CD4-positive, alpha-beta T cell treated with Interleukin-21 for 1 hour (primary cell): ENCODE data around the gene HNF4A.

ENCODE experiments used
- DNase-seq: peaks from one replicate; pipeline ENCODE4 v3.0.0-alpha.2; 2020

Gene HNF4A

DNA sequence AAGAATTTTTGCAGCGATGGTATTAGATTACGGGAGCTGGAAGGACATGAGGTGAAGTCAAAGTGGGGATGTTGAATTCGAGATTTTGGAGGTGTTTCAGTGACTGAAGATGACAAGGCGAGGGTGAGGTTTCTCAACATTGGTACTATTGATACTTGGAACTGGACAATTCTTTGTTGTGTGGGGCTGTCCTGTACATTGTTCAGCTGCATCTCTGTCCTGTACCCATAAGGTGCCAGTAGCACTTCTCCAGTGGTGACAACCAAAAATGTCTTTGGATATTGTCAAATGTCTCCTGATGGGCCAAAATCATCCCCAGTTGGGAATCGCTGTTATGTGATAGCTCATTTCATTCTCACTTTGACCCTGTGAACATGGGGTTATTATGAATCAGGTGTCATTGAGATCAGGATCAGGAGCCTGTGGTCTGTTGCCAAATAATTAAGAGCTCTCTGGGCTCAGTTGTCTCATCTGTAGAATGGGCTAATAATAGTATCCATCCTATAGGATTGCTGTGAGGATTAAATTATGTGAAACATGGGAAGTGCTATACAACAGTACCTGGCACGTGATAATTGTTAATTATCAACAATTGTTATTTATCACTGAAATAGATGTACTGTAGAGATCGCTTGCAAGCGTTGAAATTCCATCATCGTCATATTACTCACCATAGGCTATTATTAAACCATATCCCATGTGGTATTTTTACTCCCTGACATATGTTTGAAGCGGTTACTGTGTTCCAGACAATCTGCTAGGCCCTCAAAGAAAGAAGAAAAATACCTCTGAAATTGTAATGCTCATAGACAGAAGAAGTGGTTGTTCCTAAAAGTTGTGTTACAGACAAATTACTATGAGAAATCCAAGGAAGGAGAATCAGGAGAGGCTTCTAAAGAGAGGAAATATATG is 71.6 kb downstream of the HNF4A start:
- no peak for DNase-seq

DNA sequence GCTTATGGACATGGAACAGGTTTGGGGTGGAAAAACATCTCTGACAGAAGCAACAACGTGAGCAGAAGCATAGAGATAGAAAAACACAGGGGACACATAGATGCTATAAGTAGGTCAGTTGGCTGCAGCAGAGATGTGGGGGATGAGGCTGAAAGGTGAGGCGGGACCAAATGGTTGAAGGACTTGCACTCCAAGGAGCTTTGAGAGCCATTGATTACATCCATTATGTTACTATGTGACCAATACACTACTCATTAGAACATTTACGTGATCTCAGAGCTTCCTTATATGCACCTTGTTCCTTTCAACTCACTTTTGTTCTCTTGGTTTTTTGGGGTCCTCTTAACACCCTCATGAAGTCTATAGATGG is 72.3 kb downstream of the HNF4A start:
- DNase-seq, result no peak

DNA sequence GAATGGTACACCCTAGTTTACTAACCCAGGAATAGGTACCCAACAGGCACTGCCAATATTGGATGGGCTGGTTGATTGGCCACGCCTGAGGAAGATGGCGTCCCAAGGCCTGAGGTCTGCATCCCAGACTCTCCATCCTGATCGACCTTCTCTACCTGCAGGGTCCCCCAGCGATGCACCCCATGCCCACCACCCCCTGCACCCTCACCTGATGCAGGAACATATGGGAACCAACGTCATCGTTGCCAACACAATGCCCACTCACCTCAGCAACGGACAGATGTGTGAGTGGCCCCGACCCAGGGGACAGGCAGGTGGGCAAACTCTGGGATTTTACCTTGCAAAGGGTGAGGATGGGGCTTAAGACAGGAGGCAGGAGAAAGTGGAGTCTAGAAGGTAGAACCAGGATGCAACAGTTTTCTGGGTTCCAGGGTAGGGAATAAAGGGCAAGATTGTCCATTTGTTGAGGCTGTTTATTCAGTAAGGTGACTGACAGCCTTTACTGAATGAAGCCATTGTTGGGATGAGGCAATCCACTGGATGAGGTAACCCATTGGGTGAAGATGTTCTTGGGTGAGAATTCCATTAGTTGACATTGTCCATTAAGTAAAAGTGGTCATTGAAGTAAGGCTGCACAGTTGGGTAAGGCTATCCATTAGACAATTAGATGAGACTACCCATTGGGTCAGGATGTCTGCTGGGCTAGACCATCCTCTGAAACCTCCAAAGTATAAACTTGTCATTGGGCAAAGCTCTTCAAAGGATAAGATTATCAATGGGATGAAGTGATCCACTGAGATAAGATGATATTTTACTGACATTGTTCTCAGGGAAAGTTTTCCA is 72.9 kb downstream of the HNF4A start:
- DNase-seq, result no peak

DNA sequence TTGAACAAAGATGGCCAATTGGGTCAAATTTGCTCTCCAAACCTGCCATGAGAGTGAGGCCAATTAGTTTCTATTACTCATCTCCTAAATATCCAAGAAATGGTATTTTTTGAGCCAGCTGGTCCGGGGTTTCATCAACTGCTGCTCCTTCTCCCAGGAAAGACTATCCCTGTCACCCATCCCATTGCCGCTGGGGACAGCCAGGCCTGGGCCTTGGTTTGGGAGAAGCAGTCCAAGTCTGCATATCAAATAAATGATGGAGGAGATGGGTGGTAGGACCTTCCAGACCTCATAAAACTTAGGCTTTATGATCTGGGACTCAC is 73.5 kb downstream of the HNF4A start:
- DNase-seq, result no peak

- no peak for DNase-seq
Measured at GRCh38 chr20:44429419-44430269, 74.1 kb downstream of the HNF4A start.

DNA sequence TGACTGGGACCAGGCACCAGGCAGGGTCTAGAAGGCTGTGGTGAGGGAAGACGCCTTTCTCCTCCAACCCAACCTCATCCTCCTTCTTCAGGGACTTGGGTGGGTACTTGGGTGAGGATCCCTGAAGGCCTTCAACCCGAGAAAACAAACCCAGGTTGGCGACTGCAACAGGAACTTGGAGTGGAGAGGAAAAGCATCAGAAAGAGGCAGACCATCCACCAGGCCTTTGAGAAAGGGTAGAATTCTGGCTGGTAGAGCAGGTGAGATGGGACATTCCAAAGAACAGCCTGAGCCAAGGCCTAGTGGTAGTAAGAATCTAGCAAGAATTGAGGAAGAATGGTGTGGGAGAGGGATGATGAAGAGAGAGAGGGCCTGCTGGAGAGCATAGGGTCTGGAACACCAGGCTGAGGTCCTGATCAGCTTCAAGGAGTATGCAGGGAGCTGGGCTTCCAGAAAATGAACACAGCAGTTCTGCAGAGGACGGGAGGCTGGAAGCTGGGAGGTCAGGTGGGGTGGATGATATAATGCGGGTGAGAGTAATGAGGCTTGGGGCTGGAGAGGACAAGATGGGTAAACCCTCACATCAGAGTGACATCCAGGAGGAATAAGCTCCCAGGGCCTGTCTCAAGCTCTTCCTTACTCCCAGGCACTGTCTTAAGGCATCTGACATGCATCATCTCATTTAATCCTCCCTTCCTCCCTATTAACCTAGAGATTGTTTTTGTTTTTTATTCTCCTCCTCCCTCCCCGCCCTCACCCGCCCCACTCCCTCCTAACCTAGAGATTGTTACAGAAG is 75.0 kb downstream of the HNF4A start:
- DNase-seq, result no peak

DNA sequence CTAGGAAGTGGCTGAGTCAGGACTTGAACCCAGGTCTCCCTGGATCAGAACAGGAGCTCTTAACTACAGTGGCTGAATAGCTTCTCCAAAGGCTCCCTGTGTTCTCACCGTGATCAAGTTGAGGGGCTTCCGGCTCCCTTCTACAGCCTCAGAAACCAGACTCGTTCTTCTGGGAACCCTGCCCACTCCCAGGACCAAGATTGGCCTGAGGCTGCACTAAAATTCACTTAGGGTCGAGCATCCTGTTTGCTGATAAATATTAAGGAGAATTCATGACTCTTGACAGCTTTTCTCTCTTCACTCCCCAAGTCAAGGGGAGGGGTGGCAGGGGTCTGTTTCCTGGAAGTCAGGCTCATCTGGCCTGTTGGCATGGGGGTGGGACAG is 75.6 kb downstream of the HNF4A start:
- no peak for DNase-seq

GRCh38 chr20:44431502-44432234 is 76.2 kb downstream of the HNF4A start:
- DNase-seq, result no peak

DNA sequence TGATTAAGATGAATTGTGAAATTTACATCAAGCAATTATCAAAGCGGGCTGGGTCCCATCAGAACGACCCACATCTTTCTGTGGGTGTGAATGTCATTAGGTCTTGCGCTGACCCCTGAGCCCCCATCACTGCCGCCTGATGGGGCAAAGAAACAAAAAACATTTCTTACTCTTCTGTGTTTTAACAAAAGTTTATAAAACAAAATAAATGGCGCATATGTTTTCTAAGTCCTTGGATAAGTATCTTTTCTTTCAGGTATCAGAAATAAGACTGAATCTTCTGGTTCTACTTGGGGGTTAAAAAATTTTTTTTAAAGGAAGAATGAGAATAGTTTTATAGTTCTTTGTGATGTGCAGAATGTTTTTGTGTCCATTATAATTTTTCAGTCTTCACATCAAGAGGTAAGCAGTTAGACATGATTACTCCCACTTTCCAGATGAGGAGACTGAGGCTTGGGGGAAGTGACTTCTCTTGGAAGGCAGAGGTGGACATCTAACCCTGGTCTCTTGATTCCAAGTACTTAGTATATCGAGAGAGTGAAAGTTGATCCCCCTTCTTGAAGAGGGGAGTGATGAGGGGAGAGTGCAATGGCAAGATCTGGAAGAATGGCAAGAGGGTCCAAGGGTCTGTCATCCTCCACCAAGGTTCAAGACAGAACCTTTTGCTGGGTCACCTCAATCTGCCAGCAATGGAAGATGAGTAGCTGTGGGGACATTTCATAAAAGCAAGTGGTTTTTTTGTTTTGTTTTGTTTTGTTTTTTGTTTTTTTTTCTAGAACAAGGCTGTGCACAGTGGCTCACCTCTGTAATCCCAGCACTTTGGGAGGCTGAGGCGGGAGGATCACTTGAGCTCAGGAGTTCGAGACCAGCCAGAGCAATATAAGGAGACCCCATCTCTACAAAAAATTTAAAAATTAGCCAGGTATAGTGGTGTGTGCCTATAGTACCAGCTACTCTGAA is 77.4 kb downstream of the HNF4A start:
- no peak for DNase-seq

DNA sequence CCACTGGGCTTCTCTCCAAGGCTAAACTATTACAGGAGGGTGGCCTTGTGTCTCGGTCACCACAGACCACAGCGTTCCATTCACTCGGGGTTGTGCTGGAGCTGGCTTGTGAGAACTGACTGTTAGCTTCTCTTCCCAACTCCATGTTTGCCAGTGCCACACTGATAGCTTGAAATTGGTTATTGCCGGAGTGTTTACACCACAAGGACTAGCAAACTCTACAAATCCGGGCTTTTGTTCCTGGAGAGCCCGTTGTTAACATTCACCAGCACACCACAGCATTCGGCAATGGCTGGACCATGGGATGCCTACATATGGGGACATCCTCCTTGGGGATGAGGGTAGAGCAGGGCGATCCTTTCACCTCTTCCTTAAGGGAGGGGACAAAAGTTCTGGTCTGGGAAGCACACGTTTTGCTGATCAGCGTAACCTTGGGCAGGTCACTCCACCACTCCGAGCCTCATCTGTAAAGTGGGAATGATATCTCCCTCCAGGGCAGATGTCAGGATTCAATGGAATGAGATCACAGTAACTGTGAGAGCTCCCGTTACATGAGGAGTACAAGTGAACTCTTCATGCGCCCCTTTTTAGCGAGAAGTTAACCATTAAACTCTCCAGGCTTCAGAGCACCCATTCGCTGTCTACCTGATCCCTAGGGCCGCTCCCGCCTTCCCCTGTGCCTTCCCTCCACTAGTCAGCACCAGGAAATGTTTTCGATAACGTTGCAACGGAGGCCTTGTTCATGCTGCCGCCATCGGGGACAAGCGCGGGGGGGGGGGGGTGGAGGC is 78.4 kb downstream of the HNF4A start:
- no peak for DNase-seq

DNA sequence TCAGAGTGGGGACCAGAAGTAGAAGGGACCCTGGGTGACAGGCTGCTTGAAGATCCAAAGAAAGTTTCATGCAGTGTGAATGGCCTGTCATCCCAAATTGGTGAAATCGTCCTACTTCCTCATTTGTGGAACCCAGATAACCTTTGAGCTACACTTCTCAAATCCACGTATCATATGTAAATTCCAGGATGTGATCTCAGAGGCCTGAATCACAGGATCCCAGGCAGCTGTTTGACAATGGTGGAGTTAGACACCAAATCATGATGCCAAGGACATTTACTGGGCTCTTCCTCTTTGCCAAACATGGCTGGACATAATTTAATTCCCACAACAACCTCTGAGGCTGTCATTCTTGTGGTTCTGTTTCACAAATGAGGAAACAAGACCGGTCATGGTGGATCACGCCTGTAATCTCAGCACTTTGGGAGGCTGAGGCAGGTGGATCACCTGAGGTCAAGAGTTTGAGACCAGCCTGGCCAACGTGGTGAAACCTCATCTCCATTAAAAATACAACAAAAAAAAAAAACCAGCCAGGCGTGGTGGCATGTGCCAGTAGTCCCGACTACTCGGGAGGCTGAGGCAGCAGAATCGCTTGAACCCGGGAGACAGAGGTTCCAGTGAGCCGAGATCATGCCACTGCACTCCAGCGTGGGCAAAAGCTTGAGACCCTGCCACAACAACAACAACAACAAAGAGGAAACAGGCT is 80.3 kb downstream of the HNF4A start:
- DNase-seq, result no peak

- no peak for DNase-seq
Measured at GRCh38 chr20:44436393-44436792, 80.9 kb downstream of the HNF4A start.

GRCh38 chr20:44437497-44437896 is 82.0 kb downstream of the HNF4A start:
- DNase-seq, result no peak

GRCh38 chr20:44438782-44439181 is 83.3 kb downstream of the HNF4A start:
- no peak for DNase-seq

- DNase-seq, result no peak
Measured at GRCh38 chr20:44439318-44439717, 83.8 kb downstream of the HNF4A start.

GRCh38 chr20:44442298-44443070 is 87.0 kb downstream of the HNF4A start:
- DNase-seq, result no peak

DNA sequence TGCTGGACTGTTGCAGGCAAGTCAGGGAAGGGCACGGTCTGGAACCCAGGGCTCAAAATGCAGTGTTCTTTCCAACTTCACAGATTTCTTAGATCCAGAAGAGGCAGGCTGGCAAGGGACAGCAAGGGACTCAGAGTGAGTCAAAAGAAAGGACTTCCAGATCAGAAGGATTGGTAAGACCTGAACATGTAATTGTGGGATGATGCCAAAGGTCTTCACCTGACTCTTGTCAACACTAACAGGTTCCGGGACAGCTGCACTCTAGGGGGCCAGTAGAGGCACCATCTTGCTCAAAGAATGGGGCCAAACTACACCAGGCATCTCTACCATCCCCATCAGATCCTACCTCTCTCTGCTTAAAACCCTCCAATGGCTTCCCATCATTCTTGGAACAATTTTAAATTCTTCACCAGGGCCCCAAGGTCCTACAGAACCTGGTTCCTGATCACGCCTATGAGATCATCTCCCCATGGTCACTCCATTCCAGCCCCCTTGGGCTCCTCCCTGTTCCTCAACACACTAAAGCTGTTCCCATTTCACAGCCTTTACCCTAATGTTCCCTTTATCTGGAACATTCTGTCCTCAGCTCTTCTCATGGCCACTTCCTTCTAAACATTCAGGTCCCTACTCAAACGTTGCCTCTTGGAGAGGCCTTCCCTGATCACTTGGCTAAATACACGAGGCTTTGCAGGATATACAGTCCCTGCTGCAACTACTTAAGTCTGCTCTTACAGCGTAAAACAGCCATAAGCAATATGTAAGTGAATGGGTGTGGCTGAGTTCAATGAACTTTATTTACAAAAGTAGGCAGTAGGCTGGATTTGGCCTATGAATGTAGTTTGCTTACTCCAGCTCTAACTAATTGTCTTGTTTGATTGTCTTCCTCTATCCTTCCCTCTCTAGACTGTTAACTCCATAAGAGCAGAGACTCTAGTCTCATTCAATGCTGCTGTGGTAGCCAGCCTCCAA is 90.5 kb downstream of the HNF4A start:
- DNase-seq, result no peak
